HCT116 (cell line): Measurements from ENCODE around the gene LEAP2.

Source experiments
- CBX3 ChIP-seq: IDR thresholded peaks from 2 replicates; pipeline ENCODE4 v1.6.1; 2012; ENCODE audit warnings: low read depth
- CEBPB ChIP-seq: IDR thresholded peaks from 2 replicates; pipeline ENCODE4 v1.6.1; 2012; ENCODE audit warnings: low read depth
- EZH2 ChIP-seq: fragments of 200-600 bp; sonication (generic); IDR thresholded peaks from 2 replicates; pipeline ENCODE4 v1.6.1; 2017; ENCODE audit warnings: antibody characterized with exemption, mixed run types
- JUND ChIP-seq: IDR thresholded peaks from 2 replicates; pipeline ENCODE4 v1.6.1; 2012
- POLR2AphosphoS5 ChIP-seq: IDR thresholded peaks from 2 replicates; pipeline ENCODE4 v1.6.1; 2011; ENCODE audit warnings: mild to moderate bottlenecking, low read depth, low read length, moderate library complexity
- SIN3A ChIP-seq: IDR thresholded peaks from 2 replicates; pipeline ENCODE4 v1.6.1; 2012; ENCODE audit warnings: low read depth
- ZNF274 ChIP-seq: fragments of 200-500 bp; sonication (Bioruptor generic); IDR thresholded peaks from 2 replicates; pipeline ENCODE4 v1.6.1; 2014; ENCODE audit warnings: mild to moderate bottlenecking, low read depth, low read length, inconsistent platforms
- TF ChIP-seq, protein P1 (sequence below), 3 experiments: fragments of 200-600 bp in 1 of 3; sonication (generic) in 1 of 3; IDR thresholded peaks in 2 of 3; conservative IDR thresholded peaks in 1 of 3; 2 replicates each; pipeline ENCODE4 v1.5.1; 2012 to 2017; ENCODE audit warnings: low read depth in 2 of 3, low read length in 2 of 3, antibody characterized with exemption in 1 of 3, borderline replicate concordance in 1 of 3, control low read depth in 1 of 3, mild to moderate bottlenecking in 1 of 3, mixed read lengths in 1 of 3, mixed run types in 1 of 3, moderate library complexity in 1 of 3; ENCODE audit not compliant: insufficient read depth in 1 of 3

DNA sequence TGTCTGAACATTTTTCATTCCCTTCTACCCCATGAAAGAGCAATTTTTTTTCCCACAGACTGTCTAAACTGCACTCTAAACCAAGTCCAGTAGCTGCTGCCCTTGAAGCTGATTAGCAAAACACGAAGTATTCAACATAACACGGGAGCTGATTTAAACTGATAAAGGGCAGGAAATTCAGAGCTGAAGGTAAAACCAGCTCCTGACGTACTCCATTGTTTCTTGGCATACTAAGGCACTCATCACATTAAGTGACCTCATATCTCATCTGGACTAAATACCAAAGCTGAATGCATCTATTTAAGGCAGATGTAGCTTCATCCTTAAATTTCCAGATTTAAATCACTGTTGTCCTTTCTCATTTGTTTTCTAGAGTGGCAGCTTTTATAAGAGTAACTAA is 19.2 kb upstream of the LEAP2 start:
- TF ChIP-seq SIN3A: no peak
- TF ChIP-seq ZNF274: no peak
- TF ChIP-seq POLR2AphosphoS5: no peak
- TF ChIP-seq, protein P1, sequence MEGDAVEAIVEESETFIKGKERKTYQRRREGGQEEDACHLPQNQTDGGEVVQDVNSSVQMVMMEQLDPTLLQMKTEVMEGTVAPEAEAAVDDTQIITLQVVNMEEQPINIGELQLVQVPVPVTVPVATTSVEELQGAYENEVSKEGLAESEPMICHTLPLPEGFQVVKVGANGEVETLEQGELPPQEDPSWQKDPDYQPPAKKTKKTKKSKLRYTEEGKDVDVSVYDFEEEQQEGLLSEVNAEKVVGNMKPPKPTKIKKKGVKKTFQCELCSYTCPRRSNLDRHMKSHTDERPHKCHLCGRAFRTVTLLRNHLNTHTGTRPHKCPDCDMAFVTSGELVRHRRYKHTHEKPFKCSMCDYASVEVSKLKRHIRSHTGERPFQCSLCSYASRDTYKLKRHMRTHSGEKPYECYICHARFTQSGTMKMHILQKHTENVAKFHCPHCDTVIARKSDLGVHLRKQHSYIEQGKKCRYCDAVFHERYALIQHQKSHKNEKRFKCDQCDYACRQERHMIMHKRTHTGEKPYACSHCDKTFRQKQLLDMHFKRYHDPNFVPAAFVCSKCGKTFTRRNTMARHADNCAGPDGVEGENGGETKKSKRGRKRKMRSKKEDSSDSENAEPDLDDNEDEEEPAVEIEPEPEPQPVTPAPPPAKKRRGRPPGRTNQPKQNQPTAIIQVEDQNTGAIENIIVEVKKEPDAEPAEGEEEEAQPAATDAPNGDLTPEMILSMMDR (IDR thresholded peaks at IDR 0.05 in 2 of 3, conservative IDR thresholded peaks at IDR 0.05 in 1 of 3; ENCODE audit: borderline replicate concordance in 1 of 3, insufficient read depth in 1 of 3, low read depth in 2 of 3, low read length in 2 of 3): no peak
- TF ChIP-seq CEBPB: no peak
- no peak for TF ChIP-seq CBX3
- no peak for TF ChIP-seq JUND
- no peak for TF ChIP-seq EZH2
